ENCODE measurements around the gene FAHD2A.
"Not testable (repeated sequence)": the region's sequence is repeated elsewhere in the genome, so short reads cannot be mapped to it uniquely, and the experiment has no call there.

The FAHD2A gene

GRCh38 chr2:95415561-95415960 lies 13.1 kb downstream of the FAHD2A start:
- H3K36me3 ChIP-seq (replicated peaks); DNase-seq (ENCODE audit: low spot score in 2 of 2); H3K27me3 ChIP-seq (ENCODE audit: low read depth); H3K9me3 ChIP-seq; H3K4me3 ChIP-seq; in situ Hi-C loops (cut with MboI; ENCODE audit: low sequenced_read_pairs); H3K4me1 ChIP-seq: not testable (repeated sequence)

- DNase-seq (ENCODE audit: low spot score in 2 of 2); in situ Hi-C loops (cut with MboI; ENCODE audit: low sequenced_read_pairs); H3K36me3 ChIP-seq (replicated peaks); H3K4me3 ChIP-seq; H3K27me3 ChIP-seq (ENCODE audit: low read depth); H3K4me1 ChIP-seq; H3K9me3 ChIP-seq: not testable (repeated sequence)
These were observed 24.8 kb downstream of the FAHD2A start for GRCh38 chr2:95427196-95427867.

- H3K4me3 ChIP-seq; DNase-seq (ENCODE audit: low spot score in 2 of 2); H3K9me3 ChIP-seq; H3K4me1 ChIP-seq; in situ Hi-C loops (cut with MboI; ENCODE audit: low sequenced_read_pairs); H3K36me3 ChIP-seq (replicated peaks); H3K27me3 ChIP-seq (ENCODE audit: low read depth): not testable (repeated sequence)
These were observed 27.4 kb downstream of the FAHD2A start for GRCh38 chr2:95429748-95430467.

DNA sequence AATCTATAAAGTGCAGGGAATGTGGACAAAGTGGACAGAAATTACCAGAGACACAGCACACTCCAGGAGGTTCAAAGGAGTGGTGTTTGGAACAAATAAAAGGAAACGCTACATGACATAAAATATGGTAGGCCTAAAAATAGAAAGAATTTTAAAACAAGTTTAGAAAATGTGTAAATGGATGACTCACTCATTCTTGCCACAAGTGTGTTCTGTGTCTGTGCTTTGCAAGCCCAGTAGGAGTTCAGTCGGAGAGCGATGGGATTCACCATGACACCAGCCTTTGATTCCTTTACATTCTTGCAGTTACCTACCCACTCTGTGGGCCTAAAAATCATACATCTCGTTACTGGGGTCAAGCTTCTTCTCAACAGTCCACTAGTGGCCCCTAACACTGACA lies 30.9 kb downstream of the FAHD2A start:
- in situ Hi-C loops (cut with MboI; ENCODE audit: low sequenced_read_pairs); DNase-seq (ENCODE audit: low spot score in 2 of 2); H3K4me3 ChIP-seq; H3K27me3 ChIP-seq (ENCODE audit: low read depth); H3K4me1 ChIP-seq; H3K36me3 ChIP-seq (replicated peaks); H3K9me3 ChIP-seq: not testable (repeated sequence)

GRCh38 chr2:95433973-95434372 lies 31.5 kb downstream of the FAHD2A start:
- H3K4me1 ChIP-seq; H3K4me3 ChIP-seq; H3K9me3 ChIP-seq; in situ Hi-C loops (cut with MboI; ENCODE audit: low sequenced_read_pairs); H3K36me3 ChIP-seq (replicated peaks); DNase-seq (ENCODE audit: low spot score in 2 of 2); H3K27me3 ChIP-seq (ENCODE audit: low read depth): not testable (repeated sequence)

GRCh38 chr2:95434507-95435076 lies 32.1 kb downstream of the FAHD2A start:
- H3K27me3 ChIP-seq (ENCODE audit: low read depth); H3K4me1 ChIP-seq; H3K36me3 ChIP-seq (replicated peaks); H3K9me3 ChIP-seq; DNase-seq (ENCODE audit: low spot score in 2 of 2); in situ Hi-C loops (cut with MboI; ENCODE audit: low sequenced_read_pairs); H3K4me3 ChIP-seq: not testable (repeated sequence)

GRCh38 chr2:95435162-95435871 lies 32.8 kb downstream of the FAHD2A start:
- in situ Hi-C loops (cut with MboI; ENCODE audit: low sequenced_read_pairs); H3K4me1 ChIP-seq; H3K36me3 ChIP-seq (replicated peaks); DNase-seq (ENCODE audit: low spot score in 2 of 2); H3K9me3 ChIP-seq; H3K4me3 ChIP-seq; H3K27me3 ChIP-seq (ENCODE audit: low read depth): not testable (repeated sequence)

GRCh38 chr2:95435872-95436209 lies 33.3 kb downstream of the FAHD2A start:
- in situ Hi-C loops (cut with MboI; ENCODE audit: low sequenced_read_pairs); H3K27me3 ChIP-seq (ENCODE audit: low read depth); H3K4me3 ChIP-seq; H3K36me3 ChIP-seq (replicated peaks); DNase-seq (ENCODE audit: low spot score in 2 of 2); H3K4me1 ChIP-seq; H3K9me3 ChIP-seq: not testable (repeated sequence)

GRCh38 chr2:95442474-95443099 lies 40.1 kb downstream of the FAHD2A start:
- in situ Hi-C loops (cut with MboI; ENCODE audit: low sequenced_read_pairs); DNase-seq (ENCODE audit: low spot score in 2 of 2): not testable (repeated sequence)

DNA sequence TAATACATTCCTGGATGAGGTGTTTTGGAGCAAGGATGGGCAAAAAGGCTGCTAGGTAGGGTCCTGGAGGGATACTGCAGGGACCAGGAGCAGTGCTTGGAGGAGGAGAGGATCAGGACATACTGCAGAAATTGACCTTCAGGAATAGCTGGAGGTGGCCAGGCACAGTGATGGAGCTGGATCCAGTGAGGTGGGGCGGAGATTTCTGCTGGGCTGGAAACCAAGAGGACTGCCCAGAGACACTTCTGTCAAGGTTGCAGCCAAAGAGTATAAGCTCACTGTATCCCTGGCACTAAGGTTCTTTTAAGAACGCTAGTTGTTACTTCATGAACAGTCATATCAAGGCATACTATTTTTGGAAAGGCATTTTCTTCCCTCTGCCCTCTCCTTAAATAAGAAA lies 42.8 kb downstream of the FAHD2A start:
- H3K9me3 ChIP-seq; H3K4me1 ChIP-seq; H3K36me3 ChIP-seq (replicated peaks); DNase-seq (ENCODE audit: low spot score in 2 of 2); in situ Hi-C loops (cut with MboI; ENCODE audit: low sequenced_read_pairs); H3K27me3 ChIP-seq (ENCODE audit: low read depth); H3K4me3 ChIP-seq: not testable (repeated sequence)

More at GRCh38 chr2:95442474-95443099, 40.1 kb downstream of the FAHD2A start:
- H3K36me3 ChIP-seq (replicated peaks); H3K4me3 ChIP-seq; H3K9me3 ChIP-seq; H3K27me3 ChIP-seq (ENCODE audit: low read depth); H3K4me1 ChIP-seq: not testable (repeated sequence)

- DNase-seq (ENCODE audit: low spot score in 2 of 2); in situ Hi-C loops (cut with MboI; ENCODE audit: low sequenced_read_pairs); H3K4me3 ChIP-seq; H3K9me3 ChIP-seq; H3K36me3 ChIP-seq (replicated peaks); H3K27me3 ChIP-seq (ENCODE audit: low read depth); H3K4me1 ChIP-seq: not testable (repeated sequence)
These were observed 60.8 kb downstream of the FAHD2A start for GRCh38 chr2:95463292-95463691.
